PC-9 (cell line): Measurements from ENCODE around the gene RAVER1. TPM values are rescaled to one million over a fixed set of nuclear protein-coding genes. Genes with fewer than 3 reads are reported as not detected.

Experiments
- BruUV-seq: library from RNA; stranded (reverse); fragments of 400-500 nt; replicated peaks from 2 replicates; lab custom pipeline; 2021; lab: Mats Ljungman, UMichigan
- CTCF ChIA-PET: fragments of 300-600 bp; sonication (Branson Sonifier 250); formaldehyde crosslinking; loops from one replicate; lab custom pipeline; 2022; ENCODE audit warnings: antibody characterized with exemption; lab: Charles Lee
- POLR2A ChIA-PET: fragments of 300-600 bp; sonication (Branson Sonifier 250); formaldehyde crosslinking; loops from one replicate; lab custom pipeline; 2022; ENCODE audit warnings: antibody characterized with exemption; ENCODE audit not compliant: unreplicated experiment; lab: Charles Lee
- DNase-seq, 2 experiments: peaks; one replicate each; pipeline versions ENCODE4 v3.0.0 to v3.0.0-alpha.2; 2015 to 2022; ENCODE audit warnings: mixed read lengths in 1 of 2
- H2AFZ ChIP-seq: fragments of 200-600 bp; sonication (generic); 2 replicates; pipeline ENCODE4 v1.8.1; 2017; ENCODE audit warnings: antibody characterized with exemption
- H3F3A ChIP-seq: fragments of 200-600 bp; sonication (generic); 2 replicates; pipeline ENCODE4 v1.8.1; 2017; ENCODE audit warnings: antibody characterized with exemption, mild to moderate bottlenecking, low read depth; ENCODE audit not compliant: insufficient read depth
- H3K27ac ChIP-seq: fragments of 200-600 bp; sonication (generic); 2 replicates; pipeline ENCODE4 v1.6.1; 2016; ENCODE audit warnings: mixed run types
- H3K27me3 ChIP-seq: fragments of 200-600 bp; sonication (generic); 2 replicates; pipeline ENCODE4 v1.6.1; 2016; ENCODE audit warnings: low read depth, mixed run types; ENCODE audit not compliant: insufficient read depth
- H3K36me3 ChIP-seq: fragments of 200-600 bp; sonication (generic); 2 replicates; pipeline ENCODE4 v1.6.1; 2016; ENCODE audit warnings: low read depth, mixed run types
- H3K4me1 ChIP-seq: fragments of 200-600 bp; sonication (generic); replicated peaks from 2 replicates; pipeline ENCODE4 v1.6.1; 2016; ENCODE audit warnings: mixed run types; ENCODE audit not compliant: insufficient read depth
- H3K4me2 ChIP-seq: fragments of 200-600 bp; sonication (generic); 2 replicates; pipeline ENCODE4 v1.6.1; 2017; ENCODE audit warnings: mixed run types
- H3K4me3 ChIP-seq: fragments of 200-600 bp; sonication (generic); 2 replicates; pipeline ENCODE4 v1.6.1; 2016; ENCODE audit warnings: mixed run types
- H3K79me2 ChIP-seq: fragments of 200-600 bp; sonication (generic); 2 replicates; pipeline ENCODE4 v1.6.1; 2017; ENCODE audit warnings: low read depth, mixed run types
- H3K9me2 ChIP-seq: fragments of 200-600 bp; sonication (generic); 2 replicates; pipeline ENCODE4 v1.8.1; 2017; ENCODE audit warnings: mild to moderate bottlenecking; ENCODE audit not compliant: insufficient read depth
- H3K9me3 ChIP-seq: fragments of 200-600 bp; sonication (generic); 2 replicates; pipeline ENCODE4 v1.8.1; 2016; ENCODE audit warnings: low read depth; ENCODE audit not compliant: insufficient read depth
- H4K20me1 ChIP-seq: fragments of 200-600 bp; sonication (generic); 2 replicates; pipeline ENCODE4 v1.8.1; 2017; ENCODE audit not compliant: insufficient read depth
- EZH2 ChIP-seq: fragments of 200-600 bp; sonication (generic); IDR thresholded peaks from 2 replicates; pipeline ENCODE4 v1.8.0; 2017; ENCODE audit warnings: antibody characterized with exemption, low read depth
- intact Hi-C: fragments of 100-400 bp; cut with micrococcal nuclease; formaldehyde crosslinking; loops from one replicate; pipeline ENCODE4 v1.10.0; 2022; ENCODE audit not compliant: unreplicated experiment
- total RNA-seq: library from RNA; stranded (reverse); gene quantifications from 2 replicates; pipeline ENCODE4 v1.2.3, GENCODE V29; 2021
- TF ChIP-seq, protein P1 (sequence below): fragments of 200-600 bp; sonication (generic); conservative IDR thresholded peaks from 2 replicates; pipeline ENCODE4 v1.6.1; 2017; ENCODE audit warnings: mixed run types, antibody characterized with exemption, mild to moderate bottlenecking, moderate library complexity

Gene RAVER1
- total RNA-seq, 1 experiment from 2014 or later = 52.9 TPM

DNA sequence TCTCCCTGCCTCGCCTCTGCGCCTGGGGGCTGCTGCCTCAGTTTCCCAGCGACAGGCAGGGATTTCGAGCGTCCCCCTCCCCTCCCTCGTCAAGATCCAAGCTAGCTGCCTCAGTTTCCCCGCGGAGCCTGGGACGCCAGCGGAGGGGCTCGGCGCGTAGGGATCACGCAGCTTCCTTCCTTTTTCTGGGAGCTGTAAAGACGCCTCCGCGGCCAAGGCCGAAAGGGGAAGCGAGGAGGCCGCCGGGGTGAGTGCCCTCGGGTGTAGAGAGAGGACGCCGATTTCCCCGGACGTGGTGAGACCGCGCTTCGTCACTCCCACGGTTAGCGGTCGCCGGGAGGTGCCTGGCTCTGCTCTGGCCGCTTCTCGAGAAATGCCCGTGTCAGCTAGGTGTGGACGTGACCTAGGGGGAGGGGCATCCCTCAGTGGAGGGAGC is 63.1 kb downstream of the RAVER1 start:
- Histone ChIP-seq H4K20me1 (no peaks in the 10 kb centered on the region), H3K27me3 (no peaks in the 10 kb centered on the region), H3K9me3 (no peaks in the 10 kb centered on the region), H3K4me3 (peak overlapping the region; percentile 64), H3K4me1 (peaks cover 25% of the 10 kb centered on the region), H3K9me2 (no peaks in the 10 kb centered on the region), H3F3A (peaks cover 37% of the 10 kb centered on the region), H3K27ac (peak overlapping the region; percentile 25), H3K4me2 (peak overlapping the region; percentile 83), H3K79me2 (peaks cover 16% of the 10 kb centered on the region), H2AFZ (peak overlapping the region; percentile 75), H3K36me3 (no peaks in the 10 kb centered on the region)
- intact Hi-C loops = no loop called here
- ChIA-PET CTCF (interaction anchor here (0.6 to 1.6 kb wide), 6 partner anchors 11 to 118 kb away, joined by 3 to 11 read pairs (median 4); no protein-coding TSS in a partner anchor), POLR2A (interaction anchor here (0.7 to 1.6 kb wide), 5 partner anchors 10 to 64 kb away, joined by 3 to 9 read pairs (median 4); partner anchors contain the start of gene ICAM5)
- DNase-seq = no peak
- BruUV-seq = no TSS peak
- TF ChIP-seq, protein P1, sequence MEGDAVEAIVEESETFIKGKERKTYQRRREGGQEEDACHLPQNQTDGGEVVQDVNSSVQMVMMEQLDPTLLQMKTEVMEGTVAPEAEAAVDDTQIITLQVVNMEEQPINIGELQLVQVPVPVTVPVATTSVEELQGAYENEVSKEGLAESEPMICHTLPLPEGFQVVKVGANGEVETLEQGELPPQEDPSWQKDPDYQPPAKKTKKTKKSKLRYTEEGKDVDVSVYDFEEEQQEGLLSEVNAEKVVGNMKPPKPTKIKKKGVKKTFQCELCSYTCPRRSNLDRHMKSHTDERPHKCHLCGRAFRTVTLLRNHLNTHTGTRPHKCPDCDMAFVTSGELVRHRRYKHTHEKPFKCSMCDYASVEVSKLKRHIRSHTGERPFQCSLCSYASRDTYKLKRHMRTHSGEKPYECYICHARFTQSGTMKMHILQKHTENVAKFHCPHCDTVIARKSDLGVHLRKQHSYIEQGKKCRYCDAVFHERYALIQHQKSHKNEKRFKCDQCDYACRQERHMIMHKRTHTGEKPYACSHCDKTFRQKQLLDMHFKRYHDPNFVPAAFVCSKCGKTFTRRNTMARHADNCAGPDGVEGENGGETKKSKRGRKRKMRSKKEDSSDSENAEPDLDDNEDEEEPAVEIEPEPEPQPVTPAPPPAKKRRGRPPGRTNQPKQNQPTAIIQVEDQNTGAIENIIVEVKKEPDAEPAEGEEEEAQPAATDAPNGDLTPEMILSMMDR = no peak
- TF ChIP-seq EZH2 = no peak

GRCh38 chr19:10269333-10270179 is 63.8 kb downstream of the RAVER1 start:
- Histone ChIP-seq H3K4me3 (peak overlapping the region; percentile 64; the same call in 1 of the 2 replicates), H2AFZ (peak overlapping the region; percentile 30; the same call in 1 of the 2 replicates), H3K27ac (no peak overlapping the region), H3K36me3 (no peaks in the 10 kb centered on the region), H3K79me2 (peaks cover 16% of the 10 kb centered on the region), H4K20me1 (no peaks in the 10 kb centered on the region), H3F3A (peaks cover 33% of the 10 kb centered on the region), H3K9me2 (no peaks in the 10 kb centered on the region), H3K4me2 (peak overlapping the region; percentile 83), H3K27me3 (no peaks in the 10 kb centered on the region), H3K4me1 (peaks cover 25% of the 10 kb centered on the region), H3K9me3 (no peaks in the 10 kb centered on the region)
- no peak for TF ChIP-seq EZH2
- TF ChIP-seq, protein P1 = peak; percentile 100
- peak; percentile 62 to 83 for DNase-seq
- intact Hi-C loops = loop anchor here (1.0 to 10.0 kb wide), 4 partner anchors 45 to 295 kb away; partner anchors contain the start of genes CDKN2D, KRI1 and RAVER1
- ChIA-PET CTCF (interaction anchor here (0.5 to 1.6 kb wide), 9 partner anchors 10 to 125 kb away, joined by 3 to 11 read pairs (median 4); partner anchors contain the start of gene TYK2), POLR2A (interaction anchor here (0.6 to 1.2 kb wide), 5 partner anchors 13 to 271 kb away, joined by 3 to 7 read pairs (median 4); no protein-coding TSS in a partner anchor)
- no TSS peak for BruUV-seq

DNA sequence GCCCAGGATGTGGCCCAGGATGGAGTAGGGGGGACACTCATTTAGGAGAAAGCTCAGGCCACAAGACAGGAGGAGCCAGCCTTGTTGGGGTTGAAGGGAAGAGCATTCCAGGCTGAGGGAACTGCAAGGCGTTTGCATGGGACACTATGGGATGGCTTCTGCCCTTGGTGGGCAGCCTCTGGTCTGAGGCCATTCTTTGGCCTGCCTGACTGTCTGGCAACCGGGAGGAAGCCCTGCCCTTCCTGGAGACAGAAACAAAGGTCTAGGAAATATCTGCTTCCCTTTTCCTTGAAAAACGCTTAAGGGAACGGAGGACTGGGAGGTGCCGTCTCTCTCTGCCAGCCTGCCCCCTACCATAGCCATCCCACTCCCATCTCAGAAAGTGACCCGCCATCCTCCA is 65.3 kb downstream of the RAVER1 start:
- H3K9me2 ChIP-seq = no peaks in the 10 kb centered on the region
- H3K36me3 ChIP-seq = no peaks in the 10 kb centered on the region
- peaks cover 25% of the 10 kb centered on the region for H3K4me1 ChIP-seq
- no peak overlapping the region for H2AFZ ChIP-seq
- BruUV-seq = no TSS peak
- H3K4me2 ChIP-seq = no peak overlapping the region
- TF ChIP-seq, protein P1 = no peak
- no peak for TF ChIP-seq EZH2
- H4K20me1 ChIP-seq = no peaks in the 10 kb centered on the region
- DNase-seq = no peak
- peaks cover 16% of the 10 kb centered on the region for H3K79me2 ChIP-seq
- no peak overlapping the region for H3K4me3 ChIP-seq
- no peaks in the 10 kb centered on the region for H3K27me3 ChIP-seq
- ChIA-PET POLR2A (interaction anchor here (0.7 kb wide), 1 partner anchor 23 kb away, joined by 7 read pairs; no protein-coding TSS in a partner anchor), CTCF (interaction anchor here (0.6 to 1.6 kb wide), 2 partner anchors 123 to 132 kb away, joined by 4 read pairs; no protein-coding TSS in a partner anchor)
- no peaks in the 10 kb centered on the region for H3K9me3 ChIP-seq
- intact Hi-C loops = loop anchor here (2.0 to 10.0 kb wide), 2 partner anchors 47 to 297 kb away; partner anchors contain the start of genes CDKN2D and KRI1
- peaks cover 27% of the 10 kb centered on the region for H3F3A ChIP-seq
- no peak overlapping the region for H3K27ac ChIP-seq
